NCI-H1092 (cell line): ENCODE measurements around the gene NIBAN1.
"Not testable (repeated sequence)": the region's sequence is repeated elsewhere in the genome, so short reads cannot be mapped to it uniquely, and the experiment has no call there.

Experiments
- DNase-seq: peaks from one replicate; lab custom pipeline; 2025; lab: John Stamatoyannopoulos, UW

Gene NIBAN1

GRCh38 chr1:184974056-184974836 is at the start of gene NIBAN1:
Gene NIBAN1, minus strand, starts transcription at chr1:184974508. Its CDS starts 152 bp downstream, at chr1:184974356.
- DNase-seq: peak; percentile 58

GRCh38 chr1:185017966-185018365 is 43.7 kb upstream of the NIBAN1 start:
- no peak for DNase-seq

GRCh38 chr1:185017338-185017737 is 43.0 kb upstream of the NIBAN1 start:
- DNase-seq: no peak

GRCh38 chr1:185016880-185017279 is 42.6 kb upstream of the NIBAN1 start:
- no peak for DNase-seq

GRCh38 chr1:185015631-185016030 is 41.3 kb upstream of the NIBAN1 start:
- no peak for DNase-seq

GRCh38 chr1:185014941-185015340 is 40.6 kb upstream of the NIBAN1 start:
- no peak for DNase-seq

- DNase-seq: no peak
Measured at GRCh38 chr1:185010361-185010760, 36.1 kb upstream of the NIBAN1 start.

GRCh38 chr1:185008838-185009237 is 34.5 kb upstream of the NIBAN1 start:
- DNase-seq: no peak

- DNase-seq: not testable (repeated sequence)
Measured at GRCh38 chr1:185001312-185001880, 27.1 kb upstream of the NIBAN1 start.

- DNase-seq: not testable (repeated sequence)
Measured at GRCh38 chr1:184999974-185000373, 25.7 kb upstream of the NIBAN1 start.

GRCh38 chr1:184994301-184994700 is 20.0 kb upstream of the NIBAN1 start:
- no peak for DNase-seq

GRCh38 chr1:184992271-184992670 is 18.0 kb upstream of the NIBAN1 start:
- no peak for DNase-seq

GRCh38 chr1:184990204-184990603 is 15.9 kb upstream of the NIBAN1 start:
- no peak for DNase-seq

GRCh38 chr1:184988506-184988905 is 14.2 kb upstream of the NIBAN1 start:
- DNase-seq: no peak

- DNase-seq: no peak
Measured at GRCh38 chr1:184987696-184988095, 13.4 kb upstream of the NIBAN1 start.

- peak; percentile 35 for DNase-seq
Measured at GRCh38 chr1:184986250-184986649, 11.9 kb upstream of the NIBAN1 start.

GRCh38 chr1:184982002-184982954 is 8.0 kb upstream of the NIBAN1 start:
- DNase-seq: peak; percentile 68

- no peak for DNase-seq
Measured at GRCh38 chr1:184980726-184981125, 6.4 kb upstream of the NIBAN1 start.

- DNase-seq: no peak
Measured at GRCh38 chr1:184975208-184975870, 1.0 kb upstream of the NIBAN1 start.

GRCh38 chr1:184974837-184975115 is 468 bp upstream of the NIBAN1 start:
- no peak for DNase-seq

- peak; percentile 58 for DNase-seq
Measured at GRCh38 chr1:184973272-184974055, 844 bp downstream of the NIBAN1 start.
